ENCODE data around the gene SH3RF1. TPM values are rescaled to one million over a fixed set of nuclear protein-coding genes. Genes with fewer than 3 reads are reported as not detected.

Gene SH3RF1
- total and polyA plus RNA-seq, 2 of the 13 experiments (the other 11 are each of a cell fraction or from before 2014, with no cell fraction given) = 3.1 to 3.2 TPM

GRCh38 chr4:169314906-169315305, 44.1 kb upstream of the SH3RF1 start (continued):
- TF ChIP-seq ZNF543 (CRISPR knock-in tag; IDR thresholded peaks at IDR 0.05) (peak; percentile 37; the same call in 1 of the 2 replicates), ZBTB38 (CRISPR knock-in tag; IDR thresholded peaks at IDR 0.05) (no peak), ZNF205 (CRISPR knock-in tag; IDR thresholded peaks at IDR 0.05) (0 out of 2 replicates have a peak, but pooled peaks have one; percentile 38), RXRB (CRISPR knock-in tag; IDR thresholded peaks at IDR 0.05; ENCODE audit: borderline replicate concordance) (peak; percentile 73; the same call in 1 of the 2 replicates), YY1 (IDR thresholded peaks at IDR 0.05; ENCODE audit: insufficient read depth, insufficient replicate concordance, low read depth, low read length) (peak; percentile 42), MXI1 (IDR thresholded peaks at IDR 0.05; ENCODE audit: borderline replicate concordance, low read depth, low read length) (peak; percentile 90; the same call in 1 of the 3 replicates), ARNT2 (CRISPR knock-in tag; IDR thresholded peaks at IDR 0.05; ENCODE audit: low read depth) (peak; percentile 61; the same call in 1 of the 2 replicates), ARID5B (CRISPR knock-in tag; IDR thresholded peaks at IDR 0.05) (peak; percentile 94), NFYB (CRISPR knock-in tag; IDR thresholded peaks at IDR 0.05) (no peak), ZNF430 (CRISPR knock-in tag; IDR thresholded peaks at IDR 0.05) (peak; percentile 55; the same call in 1 of the 2 replicates), ETV5 (CRISPR knock-in tag; IDR thresholded peaks at IDR 0.05; ENCODE audit: borderline replicate concordance) (peak; percentile 33; the same call in 1 of the 2 replicates), TBX2 (CRISPR knock-in tag; IDR thresholded peaks at IDR 0.05; ENCODE audit: borderline replicate concordance) (peak; percentile 64; the same call in 1 of the 2 replicates), MYC (CRISPR knock-in tag; IDR thresholded peaks at IDR 0.05; ENCODE audit: borderline replicate concordance) (peak; percentile 81; the same call in 1 of the 2 replicates), ZNF567 (CRISPR knock-in tag; IDR thresholded peaks at IDR 0.05; ENCODE audit: borderline replicate concordance) (no peak), NFKBIZ (CRISPR knock-in tag; IDR thresholded peaks at IDR 0.05) (peak; percentile 72; the same call in 1 of the 2 replicates), ZNF740 (CRISPR knock-in tag; IDR thresholded peaks at IDR 0.05) (no peak), TEAD3 (CRISPR knock-in tag; optimal IDR thresholded peaks at IDR 0.05; ENCODE audit: borderline replicate concordance) (peak; percentile 87), ZNF282 (IDR thresholded peaks at IDR 0.05; ENCODE audit: partially characterized antibody) (no peak), ZFP36L1 (CRISPR knock-in tag; IDR thresholded peaks at IDR 0.05) (peak; percentile 87), FOSL1 (CRISPR knock-in tag; IDR thresholded peaks at IDR 0.05; ENCODE audit: borderline replicate concordance) (no peak), ZNF841 (CRISPR knock-in tag; IDR thresholded peaks at IDR 0.05; ENCODE audit: borderline replicate concordance) (peak; percentile 70), BORCS8-MEF2B (CRISPR knock-in tag; IDR thresholded peaks at IDR 0.05) (peak; percentile 42; the same call in 1 of the 2 replicates), ZSCAN20 (CRISPR knock-in tag; IDR thresholded peaks at IDR 0.05; ENCODE audit: borderline replicate concordance) (no peak), THAP11 (CRISPR knock-in tag; IDR thresholded peaks at IDR 0.05) (peak; percentile 62), SIN3B (IDR thresholded peaks at IDR 0.05; ENCODE audit: low read length) (no peak), SOX6 (IDR thresholded peaks at IDR 0.05) (no peak), SOX6 (CRISPR knock-in tag; IDR thresholded peaks at IDR 0.05) (peak; percentile 74), DPF2 (CRISPR knock-in tag; IDR thresholded peaks at IDR 0.05; ENCODE audit: borderline replicate concordance, low read depth) (0 out of 2 replicates have a peak, but pooled peaks have one; percentile 25)
- TF ChIP-seq, protein P1, sequence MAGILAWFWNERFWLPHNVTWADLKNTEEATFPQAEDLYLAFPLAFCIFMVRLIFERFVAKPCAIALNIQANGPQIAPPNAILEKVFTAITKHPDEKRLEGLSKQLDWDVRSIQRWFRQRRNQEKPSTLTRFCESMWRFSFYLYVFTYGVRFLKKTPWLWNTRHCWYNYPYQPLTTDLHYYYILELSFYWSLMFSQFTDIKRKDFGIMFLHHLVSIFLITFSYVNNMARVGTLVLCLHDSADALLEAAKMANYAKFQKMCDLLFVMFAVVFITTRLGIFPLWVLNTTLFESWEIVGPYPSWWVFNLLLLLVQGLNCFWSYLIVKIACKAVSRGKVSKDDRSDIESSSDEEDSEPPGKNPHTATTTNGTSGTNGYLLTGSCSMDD (CRISPR knock-in tag; IDR thresholded peaks at IDR 0.05) = no peak

Data from HepG2 (cell line).